HepG2 (cell line): ENCODE data around the gene STIP1. TPM values are rescaled to one million over a fixed set of nuclear protein-coding genes. Genes with fewer than 3 reads are reported as not detected.

Experiments
- ATAC-seq: fragments of 200-7000 bp; cut with Tn5 transposase; 3 replicates; pipeline ENCODE4 v1.9.1; 2020; ENCODE audit warnings: mild to moderate bottlenecking, moderate library complexity
- BruUV-seq: library from RNA; stranded (reverse); fragments of 400-500 nt; replicated peaks from 2 replicates; lab custom pipeline; 2021; lab: Mats Ljungman, UMichigan
- CTCF ChIA-PET: fragments of 300-600 bp; formaldehyde crosslinking; extraction: SDS; loops from one replicate; lab custom pipeline; 2021; ENCODE audit warnings: low total read pairs, inconsistent platforms, low intra/inter-chr PET ratio; lab: Yijun Ruan, JAX
- POLR2A ChIA-PET: fragments of 350-600 bp; sonication (Branson Sonifier 250); formaldehyde crosslinking; loops from one replicate; lab custom pipeline; 2020; ENCODE audit warnings: antibody characterized with exemption, inconsistent platforms; lab: Yijun Ruan, JAX
- DNase-seq: peaks from one replicate; pipeline ENCODE4 v3.0.0-alpha.2; 2015; ENCODE audit warnings: low spot score
- FAIRE-seq: peaks from 3 replicates; lab custom pipeline; 2011; peaks lifted over from hg19 to GRCh38; lab: Jason Lieb, UNC
- H2AFZ ChIP-seq: one replicate; pipeline ENCODE4 v1.6.1; 2011; ENCODE audit warnings: low read length, inconsistent platforms
- H3K27ac ChIP-seq: fragments of 300-600 bp; 3 replicates; pipeline ENCODE4 v1.8.0; 2011; ENCODE audit warnings: mixed run types, mild to moderate bottlenecking, mixed read lengths, low read length, inconsistent platforms; ENCODE audit not compliant: insufficient read depth; ENCODE audit errors: extremely low read length
- H3K27me3 ChIP-seq, 2 experiments: fragments of 200-600 bp in 1 of 2; 2 replicates in 1 of 2; 3 replicates in 1 of 2; pipeline versions ENCODE4 v1.6.0 to v1.8.0; 2011; ENCODE audit warnings: low read length in 2 of 2, mild to moderate bottlenecking in 2 of 2, moderate library complexity in 2 of 2, inconsistent platforms in 1 of 2; ENCODE audit not compliant: insufficient read depth in 2 of 2, control insufficient read depth in 1 of 2
- H3K36me3 ChIP-seq, 2 experiments: fragments of 200-600 bp in 1 of 2; replicated peaks in 1 of 2; 2 replicates in 1 of 2; 3 replicates in 1 of 2; pipeline versions ENCODE4 v1.5.1 to v1.8.0; 2011; ENCODE audit warnings: low read length in 2 of 2, inconsistent platforms in 1 of 2; ENCODE audit not compliant: insufficient read depth in 2 of 2, control insufficient read depth in 1 of 2
- H3K4me1 ChIP-seq: 2 replicates; pipeline ENCODE4 v1.5.1; 2012; ENCODE audit warnings: low read length, inconsistent platforms; ENCODE audit not compliant: insufficient read depth
- H3K4me2 ChIP-seq: 2 replicates; pipeline ENCODE4 v1.6.0; 2011; ENCODE audit warnings: low read depth, low read length, inconsistent platforms
- H3K4me3 ChIP-seq, 3 experiments: fragments of 200-600 bp in 1 of 3; sonication (generic), shearing (Covaris generic) in 1 of 3; replicated peaks in 1 of 3; 2 replicates each; pipeline ENCODE4 v1.5.1; 2011 to 2016; ENCODE audit warnings: low read length in 3 of 3, inconsistent platforms in 2 of 3, low read depth in 2 of 3, mild to moderate bottlenecking in 2 of 3, control low read depth in 1 of 3, mixed read lengths in 1 of 3; ENCODE audit not compliant: insufficient read depth in 1 of 3
- H3K79me2 ChIP-seq: one replicate; pipeline ENCODE4 v1.6.1; 2011; ENCODE audit warnings: low read length, inconsistent platforms; ENCODE audit not compliant: insufficient read depth
- H3K9ac ChIP-seq: 2 replicates; pipeline ENCODE4 v1.6.0; 2011; ENCODE audit warnings: mild to moderate bottlenecking, low read depth, low read length, inconsistent platforms; ENCODE audit not compliant: insufficient read depth
- H3K9me3 ChIP-seq: 2 replicates; pipeline ENCODE4 v1.5.1; 2012; ENCODE audit warnings: mild to moderate bottlenecking, low read length
- H4K20me1 ChIP-seq: 2 replicates; pipeline ENCODE4 v1.6.0; 2011; ENCODE audit warnings: inconsistent platforms, mild to moderate bottlenecking, low read length, moderate library complexity; ENCODE audit not compliant: insufficient read depth
- CENPT ChIP-seq: sonication (generic); formaldehyde crosslinking; IDR thresholded peaks from 2 replicates; pipeline ENCODE4 v1.8.0; 2022; ENCODE audit warnings: low read depth, mild to moderate bottlenecking, moderate library complexity, missing genetic modification reagents
- CREM ChIP-seq, 2 experiments: sonication (generic) in 1 of 2; formaldehyde crosslinking in 1 of 2; IDR thresholded peaks; 2 replicates each; pipeline versions ENCODE4 v1.4.0 to v1.6.1; 2016 to 2020; ENCODE audit warnings: antibody characterized with exemption in 1 of 2, mild to moderate bottlenecking in 1 of 2, missing genetic modification reagents in 1 of 2
- DZIP1 ChIP-seq: sonication (generic); formaldehyde crosslinking; IDR thresholded peaks from 2 replicates; pipeline ENCODE4 v1.5.0; 2020; ENCODE audit warnings: mild to moderate bottlenecking, missing genetic modification reagents
- HES4 ChIP-seq: sonication (generic); formaldehyde crosslinking; IDR thresholded peaks from 2 replicates; pipeline ENCODE4 v1.9.0; 2021; ENCODE audit warnings: mild to moderate bottlenecking, missing genetic modification reagents, borderline replicate concordance
- MTERF4 ChIP-seq: sonication (generic); formaldehyde crosslinking; IDR thresholded peaks from 2 replicates; pipeline ENCODE4 v1.8.0; 2023; ENCODE audit warnings: mild to moderate bottlenecking, missing genetic modification reagents
- ZBTB7A ChIP-seq: sonication (generic); formaldehyde crosslinking; IDR thresholded peaks from 2 replicates; pipeline ENCODE4 v1.8.0; 2022; ENCODE audit warnings: mild to moderate bottlenecking, missing genetic modification reagents
- ZNF343 ChIP-seq: sonication (generic); formaldehyde crosslinking; IDR thresholded peaks from 2 replicates; pipeline ENCODE4 v1.4.0; 2020; ENCODE audit warnings: mild to moderate bottlenecking, missing genetic modification reagents
- ZNF616 ChIP-seq: sonication (generic); formaldehyde crosslinking; IDR thresholded peaks from 2 replicates; pipeline ENCODE4 v1.5.0; 2020; ENCODE audit warnings: low read depth, mild to moderate bottlenecking, missing genetic modification reagents
- WGBS: methylation state at CpG from one replicate; pipeline ENCODE4 v1.1.6; 2017; ENCODE audit warnings: low lambda C conversion rate; 5-methylcytosine and 5-hydroxymethylcytosine counted together
- in situ Hi-C: cut with HindIII; loops from 2 replicates; pipeline ENCODE4 v1.10.0; 2017; ENCODE audit warnings: low pct_unique_long_range_greater_than_20kb; ENCODE audit not compliant: extremely low pct_ligation_motif_present
- intact Hi-C: fragments of 100-400 bp; cut with micrococcal nuclease; formaldehyde crosslinking; loops from one replicate; pipeline ENCODE4 v1.10.0; 2022; ENCODE audit not compliant: unreplicated experiment
- polyA plus RNA-seq, 8 experiments: library from polyadenylated mRNA; depleted of rRNA in 3 of 8; stranded (reverse) in 7 of 8; unstranded in 1 of 8; fragments of >200 nt; fragmentation: Illumina TruSeq in 4 of 8; extraction: Trizol in 4 of 8; gene quantifications; 2 replicates each; pipeline versions ENCODE4 v1.2.1 to v1.2.3, GENCODE V29; 2011 to 2016; ENCODE audit warnings: low read depth in 4 of 8, missing spikeins in 1 of 8, mixed read lengths in 1 of 8; ENCODE audit not compliant: insufficient read depth in 1 of 8
- total RNA-seq, 5 experiments: library from RNA; depleted of rRNA; stranded (reverse); fragments of >200 nt; fragmentation: Illumina TruSeq; extraction: Trizol; gene quantifications; 2 replicates each; pipeline ENCODE4 v1.2.3, GENCODE V29; 2016; ENCODE audit warnings: low read depth in 1 of 5

Gene STIP1
- total and polyA plus RNA-seq, 2 of the 13 experiments (the other 11 are each of a cell fraction or from before 2014, with no cell fraction given): 81.1 to 217 TPM

DNA sequence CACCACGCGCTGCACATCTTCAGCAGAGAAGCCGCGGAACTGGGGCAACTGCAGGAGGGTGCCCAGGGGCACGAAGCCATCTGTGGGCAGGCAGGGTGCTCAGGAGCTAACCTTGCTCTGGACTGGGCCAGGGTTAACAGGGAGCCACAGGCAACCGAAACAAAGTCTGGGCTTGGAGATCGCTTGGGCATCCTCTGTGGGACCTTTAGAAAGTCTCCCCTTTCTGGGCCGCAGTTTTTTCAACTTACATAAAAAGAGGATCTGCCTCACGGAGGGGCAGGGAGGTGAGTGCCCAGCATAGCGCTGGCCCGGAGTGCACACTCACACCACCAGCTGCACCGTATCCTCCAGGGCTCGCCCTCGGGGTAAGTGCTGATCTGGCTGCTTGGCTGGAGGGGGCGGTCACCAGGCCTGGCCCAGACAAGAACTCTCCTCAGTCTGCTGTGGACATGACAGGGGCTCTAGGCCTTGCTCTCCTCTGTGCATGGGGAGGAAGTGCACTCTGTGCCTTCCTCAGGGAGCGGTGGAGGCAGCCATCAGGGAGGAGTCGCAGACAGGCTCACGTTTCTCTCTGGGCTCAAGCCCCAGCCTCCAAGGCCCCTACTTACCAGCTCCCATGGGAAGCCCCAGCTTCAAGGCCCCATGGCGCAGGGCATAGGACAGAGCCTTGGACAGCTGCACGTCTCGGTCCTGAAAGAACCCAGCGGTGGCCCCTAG is 39.1 kb downstream of the STIP1 start:
- no peak for DNase-seq
- H3K9ac ChIP-seq: peak overlapping the region; percentile 77
- H4K20me1 ChIP-seq: no peaks in the 10 kb centered on the region
- no TSS peak for BruUV-seq
- FAIRE-seq: no peak
- CTCF ChIA-PET: no interaction called here
- in situ Hi-C loops (no loop called here), intact Hi-C loops (no loop called here)
- H2AFZ ChIP-seq: no peak overlapping the region
- peaks cover 0 to 3% of the 10 kb centered on the region in 2 experiments; a peak in 2 of 5 replicates for H3K36me3 ChIP-seq
- peaks cover 41% of the 10 kb centered on the region for H3K4me1 ChIP-seq
- H3K4me2 ChIP-seq: peak overlapping the region; percentile 96
- no peaks in the 10 kb centered on the region for H3K27me3 ChIP-seq
- POLR2A ChIA-PET: interaction anchor here (1.2 to 3.3 kb wide), 7 partner anchors 12 to 93 kb away, joined by 3 to 27 read pairs (median 15); partner anchors contain the start of genes ESRRA, FKBP2, PRDX5 and STIP1
- no peaks in the 10 kb centered on the region for H3K79me2 ChIP-seq
- peak overlapping the region; percentile 78 to 96 (median 82) for H3K4me3 ChIP-seq
- H3K9me3 ChIP-seq: no peaks in the 10 kb centered on the region
- peak; percentile 2 for ATAC-seq
- H3K27ac ChIP-seq: peak overlapping the region; percentile 44
- WGBS: 62% methylated on average over 13 of the region's 22 CpGs
- TF ChIP-seq ZNF616 (CRISPR knock-in tag) (0 out of 2 replicates have a peak, but pooled peaks have one; percentile 39), DZIP1 (CRISPR knock-in tag) (0 out of 2 replicates have a peak, but pooled peaks have one; percentile 51), CREM (IDR thresholded peaks at IDR 0.05) (no peak), CREM (CRISPR knock-in tag; IDR thresholded peaks at IDR 0.05) (no peak), HES4 (CRISPR knock-in tag) (0 out of 2 replicates have a peak, but pooled peaks have one; percentile 38), MTERF4 (CRISPR knock-in tag) (peak; percentile 41; the same call in 1 of the 2 replicates), CENPT (CRISPR knock-in tag) (peak; percentile 7; the same call in 1 of the 2 replicates), ZBTB7A (CRISPR knock-in tag) (no peak), ZNF343 (CRISPR knock-in tag) (0 out of 2 replicates have a peak, but pooled peaks have one; percentile 1)
- TF ChIP-seq, all 625 proteins: peak for 6
